OCI-LY7 (cell line): ENCODE data around the gene FAM181A. TPM values are rescaled to one million over a fixed set of nuclear protein-coding genes. Genes with fewer than 3 reads are reported as not detected.

Experiments
- BruUV-seq: library from RNA; stranded (reverse); fragments of 400-500 nt; replicated peaks from 2 replicates; lab custom pipeline; 2021; lab: Mats Ljungman, UMichigan
- CTCF ChIA-PET: fragments of 300-600 bp; sonication (Branson Sonifier 250); formaldehyde crosslinking; loops from one replicate; lab custom pipeline; 2022; ENCODE audit warnings: antibody characterized with exemption; ENCODE audit not compliant: unreplicated experiment; lab: Charles Lee
- POLR2A ChIA-PET: fragments of 300-600 bp; sonication (Branson Sonifier 250); formaldehyde crosslinking; loops from one replicate; lab custom pipeline; 2022; ENCODE audit warnings: antibody characterized with exemption; lab: Charles Lee
- DNase-seq: peaks from one replicate; pipeline ENCODE4 v3.0.0-alpha.2; 2015; ENCODE audit warnings: low spot score
- H2AFZ ChIP-seq: fragments of 200-600 bp; sonication (generic), shearing (Covaris generic); 2 replicates; pipeline ENCODE4 v1.6.1; 2014; ENCODE audit warnings: mild to moderate bottlenecking, antibody characterized with exemption, low read length, moderate library complexity
- H3K27ac ChIP-seq: fragments of 200-600 bp; sonication (generic); 2 replicates; pipeline ENCODE4 v1.5.1; 2014; ENCODE audit warnings: mixed run types, low read depth, mild to moderate bottlenecking, moderate library complexity, low read length, inconsistent platforms; ENCODE audit not compliant: poor library complexity, severe bottlenecking
- H3K36me3 ChIP-seq: fragments of 200-600 bp; sonication (generic); 2 replicates; pipeline ENCODE4 v1.6.1; 2014; ENCODE audit warnings: mild to moderate bottlenecking, antibody characterized with exemption, low read length, moderate library complexity, mixed read lengths; ENCODE audit not compliant: insufficient read depth
- H3K4me1 ChIP-seq: fragments of 200-600 bp; sonication (generic); 2 replicates; pipeline ENCODE4 v1.5.1; 2014; ENCODE audit warnings: mild to moderate bottlenecking, low read length; ENCODE audit not compliant: insufficient read depth, poor library complexity, severe bottlenecking
- H3K4me2 ChIP-seq: fragments of 200-600 bp; sonication (generic); 2 replicates; pipeline ENCODE4 v1.6.1; 2014; ENCODE audit warnings: mild to moderate bottlenecking, low read length
- H3K4me3 ChIP-seq: fragments of 200-600 bp; sonication (generic); 2 replicates; pipeline ENCODE4 v1.5.1; 2014; ENCODE audit warnings: mild to moderate bottlenecking, low read depth, low read length; ENCODE audit not compliant: poor library complexity, severe bottlenecking
- H3K79me2 ChIP-seq: fragments of 200-600 bp; sonication (generic); 2 replicates; pipeline ENCODE4 v1.6.1; 2016; ENCODE audit warnings: low read depth, mild to moderate bottlenecking, low read length, moderate library complexity, mixed read lengths; ENCODE audit not compliant: insufficient read depth
- H3K9me2 ChIP-seq: fragments of 200-600 bp; sonication (generic); 2 replicates; pipeline ENCODE4 v1.6.1; 2016; ENCODE audit warnings: mild to moderate bottlenecking, low read length, mixed read lengths; ENCODE audit not compliant: insufficient read depth
- H3K9me3 ChIP-seq: fragments of 200-600 bp; sonication (generic); 2 replicates; pipeline ENCODE4 v1.6.1; 2014; ENCODE audit warnings: mild to moderate bottlenecking, mixed run types, low read length, mixed read lengths
- H4K20me1 ChIP-seq: fragments of 200-600 bp; sonication (generic); 2 replicates; pipeline ENCODE4 v1.6.1; 2014; ENCODE audit warnings: mild to moderate bottlenecking, antibody characterized with exemption, low read length, moderate library complexity, mixed read lengths; ENCODE audit not compliant: insufficient read depth
- CTCF ChIP-seq: fragments of 200-600 bp; sonication (generic); conservative IDR thresholded peaks from 2 replicates; pipeline ENCODE4 v1.5.1; 2014; ENCODE audit warnings: mild to moderate bottlenecking, antibody characterized with exemption, low read length, moderate library complexity, mixed read lengths
- EZH2phosphoT487 ChIP-seq: fragments of 200-600 bp; sonication (generic); IDR thresholded peaks from 2 replicates; pipeline ENCODE4 v1.6.1; 2018; ENCODE audit warnings: low read depth, borderline replicate concordance, mild to moderate bottlenecking, mixed run types, antibody characterized with exemption, low read length, moderate library complexity, mixed read lengths
- intact Hi-C: fragments of 100-400 bp; cut with micrococcal nuclease; formaldehyde crosslinking; loops from one replicate; pipeline ENCODE4 v1.10.0; 2022; ENCODE audit not compliant: unreplicated experiment
- total RNA-seq, 2 experiments: library from RNA; depleted of rRNA in 1 of 2; stranded (reverse); fragments of >200 nt in 1 of 2; shearing (Covaris generic) in 1 of 2; gene quantifications; 2 replicates each; pipeline ENCODE4 v1.2.3, GENCODE V29; 2014 to 2022

Gene FAM181A
- total RNA-seq, 2 experiments from 2014 or later: not detected

DNA sequence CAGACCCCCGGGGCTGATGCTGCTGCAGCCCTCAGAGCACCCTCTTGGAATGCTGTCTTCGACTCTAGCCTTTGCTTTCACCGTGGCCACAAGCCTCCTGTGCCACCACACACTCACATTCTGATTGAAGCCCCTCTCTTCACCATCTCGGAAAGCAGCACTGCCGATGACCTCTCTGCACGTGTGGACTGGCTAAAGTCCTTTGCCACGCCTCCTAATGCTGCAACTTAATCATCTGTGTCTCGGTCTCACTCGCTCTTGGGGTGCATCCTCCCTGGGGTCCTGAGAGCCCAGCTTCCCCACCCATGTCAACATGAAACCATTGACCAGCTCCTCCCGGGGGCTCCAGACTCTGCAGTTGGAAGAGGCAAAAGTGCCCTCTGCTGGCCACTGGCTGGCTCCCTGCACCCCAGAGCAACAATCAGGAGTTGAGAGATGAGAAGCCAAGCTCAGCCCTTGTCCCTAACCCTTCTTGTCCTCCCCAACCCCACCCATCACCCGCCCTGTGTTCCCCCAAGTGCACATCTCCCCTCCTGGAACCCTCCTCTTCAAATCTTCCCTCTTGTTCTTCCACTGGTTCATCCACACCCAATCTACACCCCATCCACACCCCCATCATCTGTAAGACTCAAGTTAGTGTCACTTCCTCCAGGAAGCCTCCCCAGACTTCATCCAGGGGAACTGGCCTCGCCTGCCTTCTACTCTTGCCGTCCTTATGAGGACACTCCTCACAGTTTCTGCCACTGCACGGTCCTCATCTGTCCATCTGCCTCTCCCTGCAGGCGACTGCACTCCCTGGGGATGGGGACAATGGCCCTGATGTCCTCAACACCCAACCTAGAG lies 23.6 kb upstream of the FAM181A start:
- H3K79me2 ChIP-seq: no peaks in the 10 kb centered on the region
- intact Hi-C loops: no loop called here
- BruUV-seq: no TSS peak
- no peaks in the 10 kb centered on the region for H4K20me1 ChIP-seq
- no peak overlapping the region for H3K4me3 ChIP-seq
- no peaks in the 10 kb centered on the region for H3K9me2 ChIP-seq
- TF ChIP-seq CTCF (0 out of 2 replicates have a peak, but pooled peaks have one; percentile 40), EZH2phosphoT487 (no peak)
- no peak for DNase-seq
- H3K4me1 ChIP-seq: no peaks in the 10 kb centered on the region
- H3K36me3 ChIP-seq: no peaks in the 10 kb centered on the region
- ChIA-PET POLR2A (no interaction called here), CTCF (no interaction called here)
- no peaks in the 10 kb centered on the region for H3K9me3 ChIP-seq
- no peak overlapping the region for H2AFZ ChIP-seq
- H3K4me2 ChIP-seq: no peak overlapping the region
- no peak overlapping the region for H3K27ac ChIP-seq

DNA sequence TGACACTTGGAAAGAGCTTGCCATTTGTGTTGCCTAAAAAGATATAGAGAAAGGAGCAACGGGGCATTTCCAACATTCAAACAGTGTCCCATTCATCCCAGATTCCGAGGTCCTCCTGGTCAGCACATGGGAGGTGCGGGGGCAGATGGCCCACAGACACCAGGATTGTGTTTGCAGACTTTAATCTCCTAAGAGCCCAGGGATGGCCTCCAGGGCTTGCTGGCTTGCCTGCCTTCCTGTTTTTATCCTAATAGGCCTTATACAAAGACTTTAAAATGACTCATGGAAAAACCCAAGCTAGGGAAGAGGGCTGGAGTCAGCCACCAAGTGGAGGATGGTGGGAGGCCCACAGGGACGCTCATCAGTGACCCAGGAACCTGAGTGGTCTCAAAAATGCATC lies 21.5 kb upstream of the FAM181A start:
- DNase-seq: no peak
- H3K4me3 ChIP-seq: no peak overlapping the region
- H3K27ac ChIP-seq: no peak overlapping the region
- POLR2A ChIA-PET: no interaction called here
- H3K36me3 ChIP-seq: no peaks in the 10 kb centered on the region
- no peaks in the 10 kb centered on the region for H3K9me3 ChIP-seq
- BruUV-seq: no TSS peak
- CTCF ChIA-PET: interaction anchor here (0.9 kb wide), 1 partner anchor 35 kb away, joined by 3 read pairs; no protein-coding TSS in a partner anchor
- no peaks in the 10 kb centered on the region for H3K9me2 ChIP-seq
- no peaks in the 10 kb centered on the region for H3K79me2 ChIP-seq
- H4K20me1 ChIP-seq: no peaks in the 10 kb centered on the region
- no peaks in the 10 kb centered on the region for H3K4me1 ChIP-seq
- no peak overlapping the region for H3K4me2 ChIP-seq
- H2AFZ ChIP-seq: no peak overlapping the region
- TF ChIP-seq CTCF: no peak
- no peak for TF ChIP-seq EZH2phosphoT487
- intact Hi-C loops: loop anchor here (2.0 kb wide), 1 partner anchor 251 kb away; no protein-coding TSS in a partner anchor
